ENCODE measurements around the gene GABRA5.
"Not testable (repeated sequence)": the region's sequence is repeated elsewhere in the genome, so short reads cannot be mapped to it uniquely, and the experiment has no call there.

The GABRA5 gene

DNA sequence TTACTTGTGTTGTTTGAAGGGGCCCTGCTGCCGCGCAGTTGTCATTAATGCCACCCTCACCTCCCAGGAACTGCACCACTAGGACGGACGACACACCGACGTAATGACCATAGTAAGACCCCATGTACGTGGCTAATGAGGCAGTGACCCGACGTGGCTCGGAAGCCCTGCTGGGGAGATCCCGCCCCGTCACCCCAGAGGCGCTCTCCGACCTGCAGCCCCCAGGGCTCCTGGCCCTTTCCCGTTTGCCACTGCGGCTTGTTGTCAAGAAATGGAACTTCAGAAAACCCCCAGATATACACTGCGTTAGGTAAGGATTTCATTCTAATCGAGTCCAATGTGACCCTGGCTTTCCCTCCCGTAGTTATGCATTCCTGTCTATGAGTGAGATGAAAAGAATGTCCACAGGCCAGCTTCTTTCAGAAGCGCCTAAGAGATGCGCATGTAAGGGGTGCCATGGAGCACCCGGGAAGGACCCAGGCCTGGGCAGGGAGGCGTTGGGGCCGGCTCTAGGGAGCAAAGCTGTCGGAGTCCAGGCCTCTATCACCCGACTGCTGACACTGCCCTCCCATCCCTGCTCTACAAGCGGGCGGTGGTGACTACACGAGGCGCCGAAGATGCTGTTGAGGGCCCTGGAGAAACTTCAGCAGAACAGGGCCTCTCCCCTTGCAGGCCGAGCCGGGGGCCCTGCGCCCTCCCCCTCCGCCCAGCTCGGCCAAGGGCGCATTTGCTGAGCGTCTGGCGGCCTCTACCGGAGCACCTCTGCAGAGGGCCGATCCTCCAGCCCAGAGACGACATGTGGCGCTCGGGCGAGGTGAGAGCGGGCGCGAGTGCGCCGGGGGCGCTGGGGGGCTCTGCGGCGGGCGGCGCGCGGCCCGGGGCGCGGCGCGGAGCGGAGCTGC lies at the start of gene GABRA5:
TSS of gene GABRA5 (plus strand) at position 765 of the 902 bp plus-strand sequence. CDS start 2,187 bp downstream, outside the sequence.
- DNase-seq = no peak

DNA sequence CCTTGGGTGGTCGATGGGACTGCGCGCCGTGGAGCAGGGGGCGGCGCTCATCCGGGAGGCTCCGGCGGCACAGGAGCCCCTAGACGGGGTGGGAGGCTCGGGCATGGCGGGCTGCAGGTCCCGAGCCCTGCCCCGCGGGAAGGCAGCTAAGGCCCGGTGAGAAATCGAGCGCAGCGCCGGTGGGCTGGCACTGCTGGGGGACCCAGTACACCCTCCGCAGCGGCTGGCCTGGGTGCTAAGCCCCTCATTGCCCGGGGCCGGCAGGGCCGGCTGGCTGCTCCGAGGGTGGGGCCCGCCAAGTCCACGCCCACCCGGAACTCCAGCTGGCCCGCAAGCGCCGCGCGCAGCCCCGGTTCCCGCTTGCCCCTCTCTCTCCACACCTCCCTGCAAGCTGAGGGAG lies 35.7 kb upstream of the GABRA5 start:
- DNase-seq = not testable (repeated sequence)

DNA sequence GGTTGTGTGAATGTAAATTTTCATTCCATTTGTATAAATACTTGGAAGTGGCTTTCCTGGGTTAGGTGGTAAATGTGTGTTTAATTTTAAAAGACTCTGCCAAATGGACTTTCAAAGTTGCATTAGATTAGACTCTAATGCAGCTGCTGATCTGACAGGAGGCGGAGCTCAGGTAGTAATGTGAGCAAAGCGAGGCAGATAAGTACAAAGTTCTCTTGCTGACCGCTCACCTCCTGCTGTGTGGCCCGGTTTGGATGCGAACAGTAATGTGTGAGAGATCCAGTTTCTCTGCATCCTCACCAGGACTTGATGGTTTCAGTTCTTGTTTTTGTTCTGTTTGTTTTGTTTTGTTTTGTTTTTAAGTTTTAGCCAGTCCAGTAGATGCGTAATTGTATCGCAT lies 34.9 kb upstream of the GABRA5 start:
- no peak for DNase-seq

DNA sequence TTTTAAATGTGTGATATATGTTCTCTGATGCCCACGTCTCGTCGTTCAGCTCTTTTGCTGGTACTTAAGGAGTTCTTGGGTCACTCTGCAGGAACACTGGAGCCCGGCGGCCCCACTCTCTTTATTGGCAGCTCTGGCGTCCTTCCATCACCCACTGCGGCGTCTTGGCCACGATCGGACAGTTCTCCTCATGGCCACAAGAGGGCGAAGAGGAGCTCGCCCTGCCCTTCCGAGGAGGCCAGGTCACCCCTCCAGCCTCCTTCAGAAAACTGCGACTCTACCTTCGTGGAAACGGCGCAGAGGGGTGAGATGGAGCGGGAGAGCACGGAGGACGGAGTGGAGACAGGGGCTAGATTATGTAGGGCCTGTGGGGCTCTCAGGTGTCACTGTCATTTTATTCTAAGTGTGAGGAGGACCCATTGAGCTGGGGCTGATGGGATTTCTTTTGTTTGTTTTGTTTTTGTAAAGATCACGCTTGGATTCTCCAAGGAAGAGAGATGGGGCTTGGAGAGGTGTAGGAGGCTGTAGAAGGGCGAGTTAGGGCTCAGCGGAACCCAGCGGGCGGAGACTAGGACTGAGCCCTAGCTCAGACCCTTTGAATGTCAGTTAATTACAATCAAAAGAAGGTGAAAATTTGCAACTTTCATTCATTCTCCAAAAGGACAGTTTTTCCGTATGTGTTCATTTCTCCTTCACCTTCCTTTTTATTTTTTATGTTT lies 28.0 kb upstream of the GABRA5 start:
- DNase-seq = peak; percentile 11

DNA sequence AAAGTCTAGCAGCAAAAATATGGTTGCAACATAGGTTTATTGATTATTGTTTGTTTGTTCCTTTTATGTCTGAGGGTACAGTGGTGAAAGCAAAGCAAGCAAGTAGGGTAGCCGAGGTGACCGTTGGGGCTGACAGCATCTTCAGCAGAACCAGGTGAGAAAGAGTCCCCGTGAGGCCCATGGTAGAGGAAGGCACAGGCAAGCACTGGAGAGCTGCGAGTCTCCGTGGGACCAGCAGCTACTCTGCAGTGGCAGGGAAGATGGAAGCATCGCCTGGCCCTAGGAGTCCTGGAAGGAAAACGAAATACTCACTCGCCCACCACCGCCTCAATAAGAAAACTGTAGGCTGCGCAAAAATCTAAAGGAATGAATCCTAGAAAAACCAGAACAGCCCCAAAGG lies 25.3 kb upstream of the GABRA5 start:
- DNase-seq = no peak

DNA sequence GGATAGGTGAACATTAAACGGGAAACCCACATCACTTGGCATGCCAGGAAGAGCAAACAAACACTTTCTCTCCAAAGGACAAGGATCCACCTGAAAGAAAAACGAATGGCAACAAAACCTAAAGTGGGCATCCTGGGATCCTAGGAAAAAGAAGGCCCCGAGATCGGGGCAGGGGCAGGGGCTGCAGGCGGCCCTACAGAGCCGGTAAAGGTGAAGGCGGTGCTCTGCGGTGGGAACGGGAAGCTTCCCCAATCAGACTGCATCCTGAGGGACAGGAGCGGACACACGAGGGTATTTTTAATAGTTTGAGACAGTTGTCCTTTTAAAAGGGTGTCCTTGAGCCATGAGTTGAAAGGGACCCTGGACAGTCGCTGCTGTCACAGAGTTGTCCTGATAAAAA lies 24.9 kb upstream of the GABRA5 start:
- no peak for DNase-seq

DNA sequence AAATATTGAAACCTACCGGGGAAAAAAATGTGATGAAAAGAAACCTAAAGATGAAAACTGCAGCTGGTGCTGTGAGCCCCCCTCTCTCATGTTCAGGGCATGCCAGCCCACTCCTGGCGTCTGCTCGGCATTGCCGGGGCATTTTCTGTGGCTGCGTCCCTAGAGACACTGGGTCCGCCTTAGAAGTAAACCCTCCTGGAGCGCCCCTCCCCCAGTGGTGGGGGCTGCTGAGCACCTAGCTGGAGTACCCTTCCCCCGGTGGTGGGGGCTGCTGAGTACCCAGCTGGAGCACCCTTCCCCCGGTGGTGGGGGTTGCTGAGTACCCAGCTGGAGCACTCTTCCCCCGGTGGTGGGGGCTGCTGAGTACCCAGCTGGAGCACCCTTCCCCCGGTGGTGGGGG lies 24.5 kb upstream of the GABRA5 start:
- no peak for DNase-seq

DNA sequence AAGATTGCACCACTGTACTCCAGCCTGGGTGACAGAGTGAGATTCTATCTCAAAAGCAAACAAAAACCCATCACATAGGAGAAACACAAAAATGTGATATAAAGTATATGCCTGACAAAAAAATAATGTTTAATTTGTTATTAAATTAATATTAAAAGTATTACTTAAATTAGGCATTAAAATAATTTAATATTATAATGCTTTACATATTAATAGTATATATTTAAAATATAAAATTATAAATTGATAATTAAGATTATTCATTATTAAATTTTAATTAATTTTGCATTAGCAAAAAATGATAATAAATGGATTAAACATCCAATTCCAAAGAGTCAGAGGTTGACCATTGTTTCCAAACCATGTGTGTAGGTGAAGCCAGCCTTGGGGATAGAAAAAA lies 22.0 kb upstream of the GABRA5 start:
- DNase-seq = no peak

DNA sequence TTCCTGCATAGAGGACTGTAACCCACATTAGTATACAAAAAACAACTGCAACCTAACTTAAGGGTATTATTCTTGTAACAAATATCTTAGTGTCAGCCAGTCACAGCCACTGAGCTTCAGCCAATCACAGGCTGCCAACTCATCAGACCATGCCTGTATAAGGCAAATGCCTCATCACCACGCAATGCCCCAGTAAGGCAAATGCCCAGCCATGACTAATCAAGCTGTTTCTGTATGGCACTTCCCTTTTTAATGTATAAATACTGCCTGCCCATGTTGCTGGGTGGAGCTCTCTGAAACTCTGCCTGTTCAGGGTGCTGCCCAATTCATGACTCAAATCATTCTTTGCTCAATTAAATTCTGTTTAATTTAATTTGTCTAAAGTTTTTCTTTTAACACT lies 18.4 kb upstream of the GABRA5 start:
- DNase-seq = no peak

DNA sequence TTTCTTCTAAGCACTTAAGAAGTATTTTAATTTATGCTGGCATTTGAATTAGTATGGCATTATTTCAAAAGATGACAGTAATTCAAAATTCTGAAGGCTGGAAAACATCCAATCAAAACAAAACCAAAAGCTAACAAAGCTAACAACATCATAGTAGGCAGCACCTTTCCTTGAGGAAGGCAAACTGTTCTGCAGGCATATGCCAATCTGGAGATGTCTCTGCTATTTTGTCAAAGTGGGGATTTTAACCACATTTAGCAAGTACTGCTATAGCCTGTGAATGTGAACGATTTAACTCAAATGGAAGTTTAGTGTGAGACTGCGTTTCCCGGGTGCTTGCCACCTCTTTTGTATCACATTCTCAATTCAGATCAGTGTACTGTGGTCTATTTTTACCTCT lies 16.7 kb upstream of the GABRA5 start:
- no peak for DNase-seq

DNA sequence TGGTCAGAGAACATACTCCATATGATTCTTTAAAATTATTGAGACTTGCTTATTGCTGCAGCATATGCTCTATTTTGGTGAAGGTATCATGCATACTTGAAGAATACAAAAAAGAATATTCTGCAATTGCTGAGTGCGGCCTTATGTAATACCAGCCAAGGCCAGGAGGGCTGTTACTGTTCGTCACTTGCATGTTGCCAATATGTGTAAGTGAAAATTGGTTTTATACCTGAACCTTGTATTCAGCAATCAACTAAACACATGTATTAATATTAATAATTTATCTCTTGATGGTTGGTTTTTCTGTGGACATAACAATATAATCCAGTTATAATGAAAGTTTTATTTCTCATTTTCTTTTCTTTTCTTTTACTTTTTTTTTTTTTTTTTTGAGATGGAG lies 13.9 kb upstream of the GABRA5 start:
- no peak for DNase-seq

DNA sequence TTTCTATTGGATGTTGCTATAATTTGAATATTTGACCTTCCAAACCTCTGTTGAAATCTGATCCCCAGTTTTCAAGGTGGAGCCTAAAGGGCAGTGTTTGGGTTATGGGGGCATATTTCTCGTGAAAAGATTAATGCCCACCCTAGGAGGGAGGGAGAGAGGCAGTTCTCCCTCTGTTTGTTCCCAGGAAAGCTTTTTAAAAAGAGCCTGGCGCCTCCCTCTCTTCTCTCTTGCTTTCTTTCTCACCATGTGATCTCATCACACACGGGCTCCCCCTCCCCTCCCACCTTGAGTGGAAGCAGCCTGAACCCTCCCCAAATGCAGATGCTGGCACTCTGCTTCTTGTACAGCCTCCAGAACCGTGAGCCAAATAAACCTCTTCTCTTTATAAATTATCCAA lies 12.4 kb upstream of the GABRA5 start:
- no peak for DNase-seq

DNA sequence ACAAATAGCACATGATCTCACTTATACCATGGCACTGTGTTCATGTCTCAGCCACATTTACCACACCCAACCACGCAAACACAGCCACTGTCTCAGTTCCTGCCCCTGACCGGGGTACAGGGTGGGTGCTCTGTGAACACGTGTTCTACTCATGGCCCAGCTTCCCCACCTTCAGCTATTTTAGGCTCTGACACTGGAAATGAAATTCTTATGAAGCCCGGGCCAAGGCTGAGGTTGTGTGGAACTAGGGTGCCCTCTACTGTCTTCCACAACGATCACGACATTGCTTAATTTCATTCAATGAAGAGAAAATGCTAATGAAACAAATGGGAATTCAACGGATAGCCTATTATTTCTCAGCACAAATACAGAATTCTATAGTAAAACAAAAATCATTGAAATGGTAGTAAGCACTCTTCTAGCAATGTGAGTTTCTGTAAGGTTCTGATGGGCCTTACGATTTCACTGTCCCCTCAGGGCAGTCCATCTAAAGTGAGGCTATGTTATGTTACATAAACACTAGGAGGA lies 2.1 kb upstream of the GABRA5 start:
- peak; percentile 17 for DNase-seq

DNA sequence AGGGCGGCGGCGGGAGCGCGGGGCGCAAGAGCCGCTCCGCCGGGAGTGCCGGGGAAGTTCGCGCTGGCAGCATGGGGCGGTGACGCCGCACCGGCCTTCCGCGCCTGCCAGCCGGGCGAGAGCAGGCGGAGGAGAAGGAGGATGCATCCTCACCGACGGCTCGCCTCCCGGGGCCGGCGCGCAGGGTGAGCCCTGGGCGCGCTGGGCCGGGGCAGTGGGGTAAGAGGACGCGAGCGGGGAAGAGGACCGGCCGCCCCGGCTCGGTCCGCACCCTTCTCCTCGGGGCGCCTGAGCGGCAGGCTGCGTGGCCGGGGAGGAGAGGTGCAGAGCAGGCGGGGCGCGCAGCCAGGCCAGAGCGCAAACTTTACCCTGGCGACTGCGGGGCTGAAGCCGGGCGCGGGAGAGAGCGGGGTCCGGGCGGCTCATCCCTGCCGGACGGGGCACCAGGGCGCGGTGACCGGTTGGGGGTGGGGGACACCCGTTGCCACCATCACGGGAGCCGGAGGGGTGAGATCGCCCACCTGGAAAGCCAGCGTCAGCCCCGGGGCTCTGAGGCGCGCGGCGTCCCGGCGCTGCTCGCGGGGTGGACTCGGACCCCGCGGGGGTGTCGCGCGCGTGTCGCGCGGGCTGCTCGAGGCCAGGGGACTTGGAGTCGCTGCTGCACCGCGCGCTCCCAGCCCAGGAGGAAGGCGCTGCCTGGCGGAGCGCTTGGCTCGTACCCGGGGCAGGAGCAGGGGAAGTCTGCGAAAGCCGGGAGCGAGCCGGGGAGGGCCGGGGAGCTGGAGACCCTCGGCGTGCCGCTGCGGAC lies 542 bp downstream of the GABRA5 start:
- no peak for DNase-seq

DNA sequence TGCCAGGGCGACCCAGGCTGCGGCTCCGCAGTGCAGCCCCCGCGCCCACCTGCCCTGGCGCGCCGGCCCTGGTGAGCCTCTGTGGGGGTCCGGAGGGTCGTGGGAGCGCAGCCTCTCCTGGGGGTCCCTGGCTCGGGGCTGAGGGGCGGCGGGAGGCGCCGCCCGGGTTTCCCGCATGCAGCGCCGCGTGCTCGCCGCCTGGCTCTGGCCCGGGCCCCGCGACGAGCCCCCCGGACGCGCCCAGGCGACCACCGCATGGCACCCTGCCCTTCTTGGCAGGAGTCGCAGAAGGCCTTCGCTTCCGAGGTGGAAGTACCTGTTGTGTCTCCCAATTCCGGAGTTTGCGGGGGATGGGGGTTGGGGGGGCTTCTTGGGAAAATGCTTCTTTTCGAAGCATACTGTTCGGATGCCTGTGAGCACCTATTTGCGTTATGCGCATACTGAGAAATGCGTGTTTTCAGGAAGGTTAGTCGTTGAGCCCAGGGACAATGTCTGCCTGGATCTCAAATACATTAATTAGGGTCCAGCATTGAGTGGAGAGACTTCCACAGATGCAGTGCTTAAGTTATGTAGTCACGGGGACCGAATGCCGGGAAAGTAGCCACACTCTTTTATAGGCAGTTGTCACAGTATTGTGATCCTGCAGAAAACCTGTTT lies 1.3 kb downstream of the GABRA5 start:
- no peak for DNase-seq

DNA sequence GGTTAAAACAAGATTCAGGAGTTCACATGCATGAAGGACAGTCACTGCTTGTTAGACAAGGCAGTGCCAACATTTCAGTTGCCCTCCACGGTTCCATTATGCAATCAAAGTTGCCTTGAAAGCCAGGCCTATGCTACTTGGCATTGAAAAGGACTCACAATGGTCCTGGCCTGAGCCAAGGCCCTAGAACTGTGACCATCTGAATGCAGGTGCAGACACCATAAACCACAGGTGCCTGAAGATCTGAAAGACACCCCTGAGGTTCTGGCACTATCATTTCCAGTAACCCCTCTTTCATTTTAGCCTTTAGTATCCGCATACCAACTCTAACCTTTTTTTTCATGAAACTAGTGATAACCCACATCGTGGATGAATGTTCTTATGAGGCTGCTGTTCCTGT lies 2.8 kb downstream of the GABRA5 start:
- no peak for DNase-seq

DNA sequence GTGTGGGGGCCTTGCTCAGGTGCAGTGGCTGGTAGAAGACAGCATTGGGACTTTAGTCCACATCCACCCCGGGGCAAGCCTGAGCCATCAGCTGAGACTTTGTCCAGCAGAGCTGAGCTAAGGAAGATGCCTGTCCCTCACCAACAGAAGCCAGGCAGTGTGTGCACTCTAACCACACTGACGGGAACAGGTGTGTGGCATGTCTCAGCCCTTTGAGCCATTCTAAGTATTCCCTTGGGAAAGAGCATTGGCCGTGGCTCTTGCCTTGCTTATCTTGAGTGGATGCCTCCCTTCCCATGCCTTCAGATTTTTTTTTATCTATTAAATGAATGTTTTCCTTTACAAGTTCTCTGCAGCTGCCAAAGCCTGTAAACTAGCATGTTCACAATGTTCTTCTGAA lies 3.5 kb downstream of the GABRA5 start:
- no peak for DNase-seq

DNA sequence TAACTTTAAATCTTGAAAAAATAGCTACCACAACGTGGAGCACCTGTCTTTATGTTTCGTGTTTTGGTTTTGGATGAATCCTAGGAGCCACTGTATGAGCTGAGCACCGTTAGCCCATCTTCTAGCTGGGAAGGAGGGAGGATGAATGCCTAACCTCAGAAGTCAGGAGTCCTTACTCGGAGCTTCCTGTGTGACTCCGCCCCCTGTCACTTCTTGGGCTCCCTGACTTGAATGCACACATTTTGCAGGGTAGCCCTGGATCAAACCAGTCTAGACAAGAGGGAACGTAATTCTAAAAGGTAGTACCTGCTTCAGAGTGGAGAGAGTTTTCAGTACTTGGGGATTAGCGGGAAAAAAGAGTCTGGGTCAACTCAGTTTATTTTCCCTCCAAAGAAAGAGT lies 5.3 kb downstream of the GABRA5 start:
- DNase-seq = no peak

DNA sequence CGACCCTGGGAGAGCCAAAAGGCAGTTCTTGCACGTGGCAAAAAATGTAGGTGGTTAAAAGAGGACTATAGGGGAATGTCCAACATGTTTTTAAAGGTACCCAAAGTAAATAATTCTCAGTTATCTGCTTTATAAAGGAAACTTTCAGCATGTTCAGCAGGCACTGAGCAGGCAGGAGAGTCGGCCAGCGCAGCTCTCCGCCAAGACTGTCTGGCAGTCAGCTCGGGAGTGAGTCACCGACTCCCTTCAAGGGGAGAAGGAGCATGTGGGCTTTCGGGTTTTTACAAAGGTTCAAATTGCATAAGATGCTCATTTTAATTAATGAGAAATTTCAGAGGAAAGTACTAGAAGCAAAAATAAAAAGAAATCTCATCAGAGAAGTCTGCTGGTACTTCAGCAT lies 7.0 kb downstream of the GABRA5 start:
- DNase-seq = no peak

DNA sequence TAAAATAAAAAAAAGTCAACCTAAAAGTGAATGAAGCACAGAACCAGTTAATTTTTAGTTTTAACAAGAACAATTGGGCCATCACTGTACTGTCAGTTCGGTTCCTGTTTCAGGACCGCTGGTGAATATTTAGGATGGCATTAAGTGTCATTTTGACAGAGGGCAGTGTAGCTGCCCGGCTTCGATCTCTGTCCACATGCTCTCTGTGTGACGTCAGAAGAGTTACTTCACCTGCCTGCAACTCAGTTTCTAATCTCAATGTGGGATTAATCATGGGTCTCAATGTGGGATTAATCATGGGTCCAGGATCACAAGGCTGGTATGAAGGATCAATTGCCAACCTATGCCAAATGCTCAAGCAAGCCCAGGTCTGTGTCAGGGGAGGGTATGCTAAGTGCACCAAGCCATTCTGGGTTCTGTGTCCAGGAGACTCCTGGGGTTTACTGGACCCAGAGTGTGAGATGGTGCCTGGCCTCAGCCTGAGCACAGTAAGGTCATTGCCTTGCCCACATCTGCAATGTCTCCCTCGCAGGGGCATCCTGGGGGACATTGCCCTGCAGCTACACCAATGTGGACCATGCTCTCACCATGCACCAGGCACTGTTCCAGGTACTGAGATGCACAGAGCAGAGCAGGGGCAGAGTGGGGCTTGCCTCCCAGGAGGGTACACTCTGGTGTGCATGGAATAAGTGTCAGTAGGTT lies 8.1 kb downstream of the GABRA5 start:
- DNase-seq = no peak

DNA sequence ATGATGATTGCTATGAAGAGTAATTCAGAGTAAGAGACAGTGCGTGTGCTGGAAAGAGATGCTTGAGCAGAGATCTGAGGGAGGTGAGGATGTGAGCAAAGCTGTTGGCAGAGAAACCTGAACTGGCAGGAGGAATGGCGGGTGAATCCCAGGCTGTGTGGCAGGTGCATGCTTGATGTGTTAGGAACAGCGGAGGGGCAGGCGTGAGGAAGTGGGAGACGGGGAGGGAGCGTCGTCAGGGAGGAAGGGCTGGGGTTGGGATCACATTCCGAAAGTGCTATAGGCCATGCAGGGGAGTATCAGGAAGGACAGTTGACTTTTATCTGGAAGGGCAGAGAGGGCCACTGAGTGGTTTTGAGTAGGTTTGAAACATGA lies 8.6 kb downstream of the GABRA5 start:
- DNase-seq = no peak

DNA sequence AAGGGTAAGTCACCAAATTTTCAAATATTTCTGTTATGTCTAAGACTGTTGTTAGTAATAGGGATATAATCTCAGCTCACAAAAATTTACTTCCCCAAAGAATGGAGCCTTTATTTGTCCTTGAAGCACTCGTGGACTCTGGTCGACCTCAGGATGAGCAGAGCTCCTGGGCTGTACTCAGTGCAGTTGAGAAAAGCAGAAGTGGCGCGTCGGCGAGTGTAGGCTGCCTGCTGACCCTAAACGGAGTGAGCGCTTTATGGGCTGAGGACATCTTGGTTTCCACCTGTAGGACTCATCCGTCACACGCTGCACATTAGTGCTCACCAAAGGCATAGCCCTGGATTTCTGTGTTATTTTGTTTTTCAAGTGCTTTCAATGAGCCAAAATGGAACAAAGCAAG lies 11.0 kb downstream of the GABRA5 start:
- no peak for DNase-seq
